Measurements from ENCODE around the gene RBKS. TPM values are rescaled to one million over a fixed set of nuclear protein-coding genes. Genes with fewer than 3 reads are reported as not detected.

RBKS gene
- total RNA-seq (1 to 10 TPM; 3.8 TPM), polyA plus RNA-seq (ENCODE audit: insufficient read length in 2 of 2) (1 to 10 TPM; 3.5 to 5.0 TPM)
- long read RNA-seq, donor 1, partial matches to known transcripts: 5 of 7 reads
- long read RNA-seq, donor 1, other reads (novel, unspliced or antisense): 0 of 7 reads
- long read RNA-seq, donor 2, partial matches to known transcripts: 0 of 2 reads
- long read RNA-seq, donor 2, other reads (novel, unspliced or antisense): 0 of 2 reads
- long read RNA-seq, donor 3, partial matches to known transcripts: 0 of 1 reads
- long read RNA-seq, donor 3, other reads (novel, unspliced or antisense): 0 of 1 reads
- long read RNA-seq, donor 4: 0 reads

- DNase-seq (ENCODE audit: low read depth in 4 of 6, low spot score in 6 of 6): peak; percentile 72 to 96 (median 79)
- H3K36me3 ChIP-seq (ENCODE audit: control insufficient read depth, insufficient read depth, low read length): no peaks in the 10 kb centered on the region
- WGBS (ENCODE audit: insufficient coverage): under 1% methylated on average over 79 of the region's 79 CpGs
- H3K27ac ChIP-seq (ENCODE audit: low read depth, low read length): peak within 1 kb of the TSS; percentile 95
- H3K9me3 ChIP-seq (ENCODE audit: control insufficient read depth, insufficient read depth, low read length): no peaks in the 10 kb centered on the region
- no peaks in the 10 kb centered on the region for H3K27me3 ChIP-seq (ENCODE audit: control insufficient read depth, insufficient read depth, low read length)
- peaks cover 5% of the 10 kb centered on the region for H3K4me1 ChIP-seq (ENCODE audit: control insufficient read depth, insufficient read depth, low read length)
- peak within 1 kb of the TSS; percentile 85 for H3K4me3 ChIP-seq (ENCODE audit: low read depth, low read length)
These were observed at the start of gene RBKS, which contains the start of gene BABAM2 for GRCh38 chr2:27890146-27890923. TSS of gene RBKS (minus strand) at chr2:27890387. CDS start at chr2:27890345, 42 bp downstream. TSS of gene BABAM2 (plus strand) at chr2:27890729. CDS start at chr2:27894557, 3,828 bp downstream.

- no CpG with 5 or more reads among the region's 3 CpGs for WGBS (ENCODE audit: insufficient coverage)
- no peaks in the 10 kb centered on the region for H3K9me3 ChIP-seq (ENCODE audit: control insufficient read depth, insufficient read depth, low read length)
- DNase-seq (ENCODE audit: low read depth in 4 of 6, low spot score in 6 of 6): no peak
- H3K27ac ChIP-seq (ENCODE audit: low read depth, low read length): no peak overlapping the region
- no peaks in the 10 kb centered on the region for H3K4me1 ChIP-seq (ENCODE audit: control insufficient read depth, insufficient read depth, low read length)
- no peaks in the 10 kb centered on the region for H3K36me3 ChIP-seq (ENCODE audit: control insufficient read depth, insufficient read depth, low read length)
- no peaks in the 10 kb centered on the region for H3K27me3 ChIP-seq (ENCODE audit: control insufficient read depth, insufficient read depth, low read length)
- no peak overlapping the region for H3K4me3 ChIP-seq (ENCODE audit: low read depth, low read length)
These were observed 44.8 kb upstream of the RBKS start for GRCh38 chr2:27935026-27935425.

GRCh38 chr2:27932396-27932795 lies 42.2 kb upstream of the RBKS start:
- no peak for DNase-seq (ENCODE audit: low read depth in 4 of 6, low spot score in 6 of 6)
- no peak overlapping the region for H3K4me3 ChIP-seq (ENCODE audit: low read depth, low read length)
- 100% methylated on average over 2 of the region's 2 CpGs for WGBS (ENCODE audit: insufficient coverage)

GRCh38 chr2:27931361-27931950 lies 41.3 kb upstream of the RBKS start:
- no CpG with 5 or more reads among the region's 4 CpGs for WGBS (ENCODE audit: insufficient coverage)
- H3K27me3 ChIP-seq (ENCODE audit: control insufficient read depth, insufficient read depth, low read length): no peaks in the 10 kb centered on the region
- no peaks in the 10 kb centered on the region for H3K9me3 ChIP-seq (ENCODE audit: control insufficient read depth, insufficient read depth, low read length)
- H3K4me3 ChIP-seq (ENCODE audit: low read depth, low read length): no peak overlapping the region
- no peak for DNase-seq (ENCODE audit: low read depth in 4 of 6, low spot score in 6 of 6)
- H3K4me1 ChIP-seq (ENCODE audit: control insufficient read depth, insufficient read depth, low read length): no peaks in the 10 kb centered on the region
- no peaks in the 10 kb centered on the region for H3K36me3 ChIP-seq (ENCODE audit: control insufficient read depth, insufficient read depth, low read length)
- H3K27ac ChIP-seq (ENCODE audit: low read depth, low read length): no peak overlapping the region

More at GRCh38 chr2:27932396-27932795, 42.2 kb upstream of the RBKS start:
- no peaks in the 10 kb centered on the region for H3K27me3 ChIP-seq (ENCODE audit: control insufficient read depth, insufficient read depth, low read length)
- H3K4me1 ChIP-seq (ENCODE audit: control insufficient read depth, insufficient read depth, low read length): no peaks in the 10 kb centered on the region
- H3K9me3 ChIP-seq (ENCODE audit: control insufficient read depth, insufficient read depth, low read length): no peaks in the 10 kb centered on the region
- H3K27ac ChIP-seq (ENCODE audit: low read depth, low read length): no peak overlapping the region
- H3K36me3 ChIP-seq (ENCODE audit: control insufficient read depth, insufficient read depth, low read length): no peaks in the 10 kb centered on the region

GRCh38 chr2:27929916-27930486 lies 39.8 kb upstream of the RBKS start:
- Histone ChIP-seq H3K9me3 (ENCODE audit: control insufficient read depth, insufficient read depth, low read length) (no peaks in the 10 kb centered on the region), H3K4me3 (ENCODE audit: low read depth, low read length) (no peak overlapping the region), H3K27ac (ENCODE audit: low read depth, low read length) (no peak overlapping the region), H3K27me3 (ENCODE audit: control insufficient read depth, insufficient read depth, low read length) (no peaks in the 10 kb centered on the region), H3K4me1 (ENCODE audit: control insufficient read depth, insufficient read depth, low read length) (no peaks in the 10 kb centered on the region), H3K36me3 (ENCODE audit: control insufficient read depth, insufficient read depth, low read length) (no peaks in the 10 kb centered on the region)
- WGBS (ENCODE audit: insufficient coverage): 89% methylated on average over 6 of the region's 11 CpGs
- no peak for DNase-seq (ENCODE audit: low read depth in 4 of 6, low spot score in 6 of 6)

- Histone ChIP-seq H3K9me3 (ENCODE audit: control insufficient read depth, insufficient read depth, low read length) (no peaks in the 10 kb centered on the region), H3K4me1 (ENCODE audit: control insufficient read depth, insufficient read depth, low read length) (no peaks in the 10 kb centered on the region), H3K4me3 (ENCODE audit: low read depth, low read length) (no peak overlapping the region), H3K27ac (ENCODE audit: low read depth, low read length) (no peak overlapping the region), H3K36me3 (ENCODE audit: control insufficient read depth, insufficient read depth, low read length) (no peaks in the 10 kb centered on the region), H3K27me3 (ENCODE audit: control insufficient read depth, insufficient read depth, low read length) (no peaks in the 10 kb centered on the region)
- no peak for DNase-seq (ENCODE audit: low read depth in 4 of 6, low spot score in 6 of 6)
- WGBS (ENCODE audit: insufficient coverage): 100% methylated on average over 1 of the region's 4 CpGs
These were observed 35.7 kb upstream of the RBKS start for GRCh38 chr2:27925766-27926472.

GRCh38 chr2:27922842-27923241 lies 32.7 kb upstream of the RBKS start:
- no peak overlapping the region for H3K4me3 ChIP-seq (ENCODE audit: low read depth, low read length)
- no peaks in the 10 kb centered on the region for H3K4me1 ChIP-seq (ENCODE audit: control insufficient read depth, insufficient read depth, low read length)
- no peak overlapping the region for H3K27ac ChIP-seq (ENCODE audit: low read depth, low read length)
- no peak for DNase-seq (ENCODE audit: low read depth in 4 of 6, low spot score in 6 of 6)
- no peaks in the 10 kb centered on the region for H3K9me3 ChIP-seq (ENCODE audit: control insufficient read depth, insufficient read depth, low read length)
- no CpG with 5 or more reads among the region's 1 CpG for WGBS (ENCODE audit: insufficient coverage)
- H3K27me3 ChIP-seq (ENCODE audit: control insufficient read depth, insufficient read depth, low read length): no peaks in the 10 kb centered on the region
- no peaks in the 10 kb centered on the region for H3K36me3 ChIP-seq (ENCODE audit: control insufficient read depth, insufficient read depth, low read length)

GRCh38 chr2:27921880-27922547 lies 31.8 kb upstream of the RBKS start:
- no peak overlapping the region for H3K27ac ChIP-seq (ENCODE audit: low read depth, low read length)
- WGBS (ENCODE audit: insufficient coverage): 97% methylated on average over 2 of the region's 6 CpGs

More at GRCh38 chr2:27921880-27922547, 31.8 kb upstream of the RBKS start:
- peak in 1 of 6 donors; percentile 21 for DNase-seq (ENCODE audit: low read depth in 4 of 6, low spot score in 6 of 6)
- Histone ChIP-seq H3K4me3 (ENCODE audit: low read depth, low read length) (no peak overlapping the region), H3K9me3 (ENCODE audit: control insufficient read depth, insufficient read depth, low read length) (no peaks in the 10 kb centered on the region), H3K4me1 (ENCODE audit: control insufficient read depth, insufficient read depth, low read length) (no peaks in the 10 kb centered on the region), H3K36me3 (ENCODE audit: control insufficient read depth, insufficient read depth, low read length) (no peaks in the 10 kb centered on the region), H3K27me3 (ENCODE audit: control insufficient read depth, insufficient read depth, low read length) (no peaks in the 10 kb centered on the region)

Data from spinal cord (tissue), 10 donors.